Progenitor cell of endocrine pancreas (in vitro differentiated cells): Measurements from ENCODE around the gene DOC2A. TPM values are rescaled to one million over a fixed set of nuclear protein-coding genes. Genes with fewer than 3 reads are reported as not detected.
A peak's percentile ranks its signal among the peaks of the same experiment; 100 is the strongest.

Experiments
- DNase-seq: peaks from one replicate; pipeline ENCODE4 v3.0.0; 2021; ENCODE audit warnings: low spot score; ENCODE audit not compliant: unreplicated experiment
- H3K27ac Mint-ChIP-seq: 2 replicates; pipeline ENCODE4 v1.8.0; 2021; ENCODE audit warnings: mild to moderate bottlenecking, moderate library complexity, mixed read lengths
- H3K27me3 Mint-ChIP-seq: 2 replicates; pipeline ENCODE4 v1.8.0; 2021; ENCODE audit warnings: mixed read lengths
- H3K36me3 Mint-ChIP-seq: 2 replicates; pipeline ENCODE4 v1.8.0; 2022; ENCODE audit warnings: mixed read lengths; ENCODE audit not compliant: insufficient read depth
- H3K4me1 Mint-ChIP-seq: 2 replicates; pipeline ENCODE4 v1.8.0; 2021; ENCODE audit warnings: low read depth, mixed read lengths
- H3K4me3 Mint-ChIP-seq: 2 replicates; pipeline ENCODE4 v1.8.0; 2021; ENCODE audit warnings: low read depth, mild to moderate bottlenecking, moderate library complexity, mixed read lengths
- H3K9me3 Mint-ChIP-seq: 2 replicates; pipeline ENCODE4 v1.8.0; 2021; ENCODE audit warnings: low read depth, mixed read lengths
- total RNA-seq: library from RNA; stranded (reverse); gene quantifications from 2 replicates; pipeline ENCODE4 v1.2.1, GENCODE V29; 2021
- TF ChIP-seq, protein P1 (sequence below): fragments of 200-600 bp; sonication (generic); IDR thresholded peaks from one replicate; pipeline ENCODE4 v1.5.0; 2021; ENCODE audit warnings: antibody characterized with exemption, mild to moderate bottlenecking; ENCODE audit not compliant: unreplicated experiment

Gene DOC2A
- total RNA-seq, 1 donor from 2014 or later = 5.0 TPM

DNA sequence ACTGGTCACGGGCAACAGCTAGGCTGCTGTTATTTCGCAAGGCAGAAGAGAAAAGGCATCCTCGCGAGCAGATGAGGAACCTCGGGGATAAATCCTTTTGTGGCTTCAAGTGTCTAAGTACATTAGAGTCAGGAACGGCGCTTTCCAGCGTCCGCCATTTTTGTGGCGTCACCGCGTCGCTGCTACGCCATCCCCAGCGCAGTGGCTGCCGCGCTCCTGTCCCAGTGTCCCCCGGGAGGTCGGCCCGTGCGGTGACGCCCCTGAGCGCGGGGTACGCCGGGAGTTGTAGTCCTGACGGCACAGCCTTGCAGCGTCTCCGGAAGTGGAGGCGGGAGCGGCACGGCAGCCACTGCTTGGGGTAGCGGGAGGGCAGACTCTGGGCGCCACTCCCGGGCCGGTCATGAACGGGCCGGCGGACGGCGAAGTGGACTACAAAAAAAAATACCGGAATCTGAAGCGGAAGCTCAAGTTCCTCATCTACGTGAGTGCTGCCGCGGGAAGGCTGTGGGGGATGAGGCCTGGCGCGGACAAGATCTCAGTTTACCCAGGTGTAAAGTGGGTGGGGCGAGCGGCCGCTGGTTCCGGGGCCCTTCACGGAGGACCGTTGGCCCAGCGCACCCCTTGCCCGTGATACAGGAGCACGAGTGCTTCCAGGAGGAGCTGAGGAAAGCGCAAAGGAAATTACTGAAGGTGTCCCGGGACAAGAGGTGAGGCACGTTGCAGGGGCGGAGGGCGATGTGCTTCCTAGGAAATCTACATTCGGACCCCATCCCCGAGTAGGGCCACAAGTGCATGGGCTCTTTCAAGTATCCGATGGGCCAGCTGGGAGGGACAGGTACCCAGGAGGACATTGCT is 14.7 kb downstream of the DOC2A start, which contains the start of gene INO80E:
INO80E (plus strand) TSS at position 331 of the 855 bp plus-strand sequence; CDS start at position 401, 70 bp downstream.
- no peaks in the 10 kb centered on the region for H3K9me3 Mint-ChIP-seq
- H3K27me3 Mint-ChIP-seq = no peaks in the 10 kb centered on the region

DNA sequence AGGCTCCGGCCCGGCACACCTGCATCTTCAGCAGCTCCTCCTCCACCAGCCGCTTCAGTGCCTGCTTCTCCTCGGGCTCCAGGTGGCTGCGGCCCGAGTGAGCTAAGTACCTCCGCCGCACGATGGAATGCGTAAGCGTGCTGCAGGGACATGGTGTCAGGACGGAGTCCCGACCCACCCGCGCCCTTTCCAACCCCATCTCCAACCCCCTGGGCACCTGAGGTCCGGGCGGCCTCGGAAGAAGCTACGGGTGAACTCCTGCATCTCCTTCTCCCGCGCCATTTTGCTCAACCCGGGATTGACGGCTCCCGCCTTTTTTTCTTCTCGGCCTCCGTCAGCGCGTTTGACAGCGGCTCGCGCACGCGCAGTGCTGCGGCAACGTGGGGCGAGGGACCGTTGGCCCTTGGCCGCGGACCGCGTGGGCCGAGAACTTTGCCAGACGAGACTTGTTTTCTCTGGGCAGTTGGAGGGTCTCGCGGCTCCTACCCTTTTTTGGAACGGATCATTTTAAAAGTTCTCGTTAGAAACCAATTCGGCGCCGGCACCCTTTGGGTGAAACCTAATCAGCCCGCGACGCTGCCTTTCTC is 15.4 kb downstream of the DOC2A start, which contains the start of gene HIRIP3:
HIRIP3 (minus strand) TSS at position 294 of the 587 bp plus-strand sequence; CDS start at position 282, 12 bp downstream.
- H3K9me3 Mint-ChIP-seq = no peaks in the 10 kb centered on the region
- H3K4me3 Mint-ChIP-seq = peak within 1 kb of the TSS; percentile 98
- TF ChIP-seq, protein P1, sequence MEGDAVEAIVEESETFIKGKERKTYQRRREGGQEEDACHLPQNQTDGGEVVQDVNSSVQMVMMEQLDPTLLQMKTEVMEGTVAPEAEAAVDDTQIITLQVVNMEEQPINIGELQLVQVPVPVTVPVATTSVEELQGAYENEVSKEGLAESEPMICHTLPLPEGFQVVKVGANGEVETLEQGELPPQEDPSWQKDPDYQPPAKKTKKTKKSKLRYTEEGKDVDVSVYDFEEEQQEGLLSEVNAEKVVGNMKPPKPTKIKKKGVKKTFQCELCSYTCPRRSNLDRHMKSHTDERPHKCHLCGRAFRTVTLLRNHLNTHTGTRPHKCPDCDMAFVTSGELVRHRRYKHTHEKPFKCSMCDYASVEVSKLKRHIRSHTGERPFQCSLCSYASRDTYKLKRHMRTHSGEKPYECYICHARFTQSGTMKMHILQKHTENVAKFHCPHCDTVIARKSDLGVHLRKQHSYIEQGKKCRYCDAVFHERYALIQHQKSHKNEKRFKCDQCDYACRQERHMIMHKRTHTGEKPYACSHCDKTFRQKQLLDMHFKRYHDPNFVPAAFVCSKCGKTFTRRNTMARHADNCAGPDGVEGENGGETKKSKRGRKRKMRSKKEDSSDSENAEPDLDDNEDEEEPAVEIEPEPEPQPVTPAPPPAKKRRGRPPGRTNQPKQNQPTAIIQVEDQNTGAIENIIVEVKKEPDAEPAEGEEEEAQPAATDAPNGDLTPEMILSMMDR = no peak
- H3K27ac Mint-ChIP-seq = peak within 1 kb of the TSS; percentile 98
- peaks cover 2% of the 10 kb centered on the region for H3K36me3 Mint-ChIP-seq
- H3K4me1 Mint-ChIP-seq = peaks cover 16% of the 10 kb centered on the region
- peak; percentile 68 for DNase-seq
- H3K27me3 Mint-ChIP-seq = no peaks in the 10 kb centered on the region

More for the DNA sequence above, 14.7 kb downstream of the DOC2A start, which contains the start of gene INO80E:
- Mint-ChIP-seq H3K4me3 (peak within 1 kb of the TSS; percentile 98), H3K4me1 (peaks cover 16% of the 10 kb centered on the region), H3K36me3 (peaks cover 2% of the 10 kb centered on the region), H3K27ac (peak within 1 kb of the TSS; percentile 98)
- peak; percentile 98 for DNase-seq
- TF ChIP-seq, protein P1 = no peak

DNA sequence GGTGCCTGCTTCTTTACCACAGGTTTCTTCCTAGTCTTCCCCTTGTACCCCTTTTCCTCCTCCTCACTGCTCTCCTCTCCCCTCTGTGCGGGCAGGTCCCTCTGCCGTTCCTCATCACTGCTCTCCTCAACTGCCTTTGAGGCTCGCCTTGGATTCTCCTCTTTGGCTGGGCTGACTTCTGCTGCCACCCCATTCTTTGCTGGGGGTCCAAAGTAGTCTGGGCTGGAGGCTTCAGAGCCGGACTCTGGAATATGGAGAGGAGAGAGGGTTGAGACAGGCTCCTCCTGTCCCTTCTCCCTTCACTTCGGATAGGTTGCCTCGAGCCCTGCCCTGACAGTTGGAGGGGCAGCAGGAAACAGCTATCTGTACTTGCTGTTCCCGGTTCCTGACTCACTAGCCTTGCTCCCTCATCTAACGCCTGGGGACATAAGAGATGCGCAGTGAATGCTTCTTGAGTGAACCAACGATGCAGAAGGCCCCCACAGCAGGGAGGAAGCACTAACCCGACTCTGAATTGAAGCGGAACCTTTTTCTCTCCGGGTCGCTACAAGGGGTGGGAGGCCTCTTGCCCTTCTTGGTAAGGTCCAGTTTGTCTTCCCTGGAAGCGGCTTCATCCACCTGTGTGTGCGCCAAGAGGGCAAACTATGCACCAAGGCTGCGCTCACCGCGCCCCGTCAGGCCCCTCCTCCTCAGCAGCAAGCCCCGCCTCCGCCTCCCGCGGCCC is 16.1 kb downstream of the DOC2A start:
- H3K36me3 Mint-ChIP-seq = peaks cover 2% of the 10 kb centered on the region
- peaks cover 16% of the 10 kb centered on the region for H3K4me1 Mint-ChIP-seq
- TF ChIP-seq, protein P1 = no peak
- H3K27ac Mint-ChIP-seq = peak overlapping the region; percentile 98
- H3K27me3 Mint-ChIP-seq = no peaks in the 10 kb centered on the region
- no peaks in the 10 kb centered on the region for H3K9me3 Mint-ChIP-seq
- no peak for DNase-seq
- H3K4me3 Mint-ChIP-seq = peak overlapping the region; percentile 98

DNA sequence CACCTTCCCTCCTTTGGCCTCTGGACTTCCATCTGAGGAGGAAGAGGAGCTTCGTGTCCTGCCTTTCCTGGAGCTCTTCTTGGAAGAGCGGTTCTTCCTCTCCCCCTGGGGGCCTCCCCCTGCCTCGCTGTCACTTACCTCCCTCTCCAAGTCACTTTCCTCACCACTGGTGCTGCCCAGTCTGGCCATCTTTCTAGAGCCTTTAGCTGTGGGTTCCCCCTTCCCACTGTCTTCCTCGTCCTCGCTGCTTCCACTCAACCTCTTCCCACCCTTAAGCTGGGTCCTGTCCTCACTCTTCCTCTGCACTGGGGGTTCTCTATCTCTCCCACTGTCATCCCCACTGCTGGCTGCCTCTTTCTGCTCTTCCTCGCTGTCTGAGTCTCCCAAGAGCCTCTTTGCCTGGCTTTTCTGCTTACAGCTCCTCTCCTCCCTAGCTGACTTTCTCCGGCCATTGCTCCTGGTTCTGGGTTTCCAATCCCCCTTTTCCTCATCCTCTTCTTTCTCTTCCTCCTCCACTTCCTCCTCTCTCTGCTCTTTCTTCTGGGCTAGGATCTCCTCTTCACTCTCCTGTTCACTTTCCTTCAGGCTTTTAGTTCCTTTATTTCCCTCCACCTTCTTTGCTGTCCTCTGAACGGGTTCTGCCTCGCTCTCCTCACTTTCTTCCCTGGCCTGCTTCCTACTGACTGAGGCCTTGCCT is 16.8 kb downstream of the DOC2A start:
- Mint-ChIP-seq H3K27ac (peak overlapping the region; percentile 25), H3K36me3 (peaks cover 3% of the 10 kb centered on the region), H3K4me3 (peak overlapping the region; percentile 64), H3K9me3 (no peaks in the 10 kb centered on the region), H3K4me1 (peaks cover 16% of the 10 kb centered on the region), H3K27me3 (no peaks in the 10 kb centered on the region)
- TF ChIP-seq, protein P1 = no peak
- DNase-seq = no peak
